NCI-H1694 treated with DMSO at 0.1 percent for 48 hours (cell line): ENCODE measurements around the gene CYB5A.

ENCODE experiments used
- DNase-seq: peaks from one replicate; lab custom pipeline; 2025; lab: John Stamatoyannopoulos, UW

The CYB5A gene

GRCh38 chr18:74277296-74277695, 14.5 kb downstream of the CYB5A start:
- DNase-seq: no peak

- DNase-seq: no peak
Measured at GRCh38 chr18:74276609-74277008, 15.2 kb downstream of the CYB5A start.

- DNase-seq: no peak
Measured at GRCh38 chr18:74275736-74276135, 16.0 kb downstream of the CYB5A start.

- no peak for DNase-seq
Measured at GRCh38 chr18:74274700-74275099, 17.1 kb downstream of the CYB5A start.

GRCh38 chr18:74273394-74273793, 18.4 kb downstream of the CYB5A start:
- DNase-seq: no peak

- no peak for DNase-seq
Measured at GRCh38 chr18:74271635-74272034, 20.1 kb downstream of the CYB5A start.

- DNase-seq: no peak
Measured at GRCh38 chr18:74268933-74269620, 22.7 kb downstream of the CYB5A start.

GRCh38 chr18:74268175-74268574, 23.6 kb downstream of the CYB5A start:
- no peak for DNase-seq

- no peak for DNase-seq
Measured at GRCh38 chr18:74266161-74266560, 25.6 kb downstream of the CYB5A start.

- no peak for DNase-seq
Measured at GRCh38 chr18:74265546-74266098, 26.1 kb downstream of the CYB5A start.

- DNase-seq: no peak
Measured at GRCh38 chr18:74264303-74265020, 27.3 kb downstream of the CYB5A start.

GRCh38 chr18:74261053-74261713, 30.6 kb downstream of the CYB5A start:
- no peak for DNase-seq

GRCh38 chr18:74259347-74259746, 32.4 kb downstream of the CYB5A start:
- no peak for DNase-seq

- DNase-seq: no peak
Measured at GRCh38 chr18:74257083-74257482, 34.7 kb downstream of the CYB5A start.

GRCh38 chr18:74256190-74256589, 35.6 kb downstream of the CYB5A start:
- no peak for DNase-seq

GRCh38 chr18:74255131-74255616, 36.6 kb downstream of the CYB5A start:
- DNase-seq: no peak

GRCh38 chr18:74252039-74252395, 39.7 kb downstream of the CYB5A start:
- no peak for DNase-seq

- DNase-seq: no peak
Measured at GRCh38 chr18:74251297-74252038, 40.3 kb downstream of the CYB5A start.

- DNase-seq: no peak
Measured at GRCh38 chr18:74250131-74250530, 41.6 kb downstream of the CYB5A start.

GRCh38 chr18:74249181-74249968, 42.4 kb downstream of the CYB5A start:
- DNase-seq: no peak

GRCh38 chr18:74248595-74248994, 43.2 kb downstream of the CYB5A start:
- no peak for DNase-seq
